ENCODE results near the gene PIKFYVE.

DNA sequence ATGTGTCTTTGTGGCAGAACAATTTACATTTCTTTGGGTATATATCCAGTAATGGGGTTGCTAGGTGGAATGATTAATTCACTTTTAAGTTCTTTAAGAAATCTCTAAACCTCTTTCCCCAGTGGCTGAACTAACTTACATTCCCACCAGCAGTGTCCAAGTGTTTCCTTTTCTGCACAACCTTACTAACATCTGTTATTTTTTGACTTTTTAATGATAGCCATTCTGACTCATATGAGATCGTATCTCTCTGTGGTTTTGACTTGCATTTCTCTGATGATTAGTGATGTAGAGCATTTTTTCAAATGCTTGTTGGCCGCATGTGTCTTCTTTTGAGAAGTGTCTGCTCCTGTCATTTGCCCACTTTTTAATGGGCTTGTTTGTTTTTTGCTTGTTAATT lies 97.4 kb downstream of the PIKFYVE start:
- TF ChIP-seq CTCF (IDR thresholded peaks at IDR 0.05; ENCODE audit: insufficient read depth, low read length, poor library complexity, severe bottlenecking) (no peak), EZH2phosphoT487 (conservative IDR thresholded peaks at IDR 0.05; ENCODE audit: low read length) (no peak)
